CD1c-positive myeloid dendritic cell (primary cell): ENCODE data around the gene CFAP70.
A peak's percentile ranks its signal among the peaks of the same experiment; 100 is the strongest.
"Not testable (repeated sequence)": the region's sequence is repeated elsewhere in the genome, so short reads cannot be mapped to it uniquely, and the experiment has no call there.

Experiments used
- DNase-seq: peaks from one replicate; pipeline ENCODE4 v3.0.0-alpha.2; 2016; ENCODE audit errors: extremely low spot score

The CFAP70 gene

DNA sequence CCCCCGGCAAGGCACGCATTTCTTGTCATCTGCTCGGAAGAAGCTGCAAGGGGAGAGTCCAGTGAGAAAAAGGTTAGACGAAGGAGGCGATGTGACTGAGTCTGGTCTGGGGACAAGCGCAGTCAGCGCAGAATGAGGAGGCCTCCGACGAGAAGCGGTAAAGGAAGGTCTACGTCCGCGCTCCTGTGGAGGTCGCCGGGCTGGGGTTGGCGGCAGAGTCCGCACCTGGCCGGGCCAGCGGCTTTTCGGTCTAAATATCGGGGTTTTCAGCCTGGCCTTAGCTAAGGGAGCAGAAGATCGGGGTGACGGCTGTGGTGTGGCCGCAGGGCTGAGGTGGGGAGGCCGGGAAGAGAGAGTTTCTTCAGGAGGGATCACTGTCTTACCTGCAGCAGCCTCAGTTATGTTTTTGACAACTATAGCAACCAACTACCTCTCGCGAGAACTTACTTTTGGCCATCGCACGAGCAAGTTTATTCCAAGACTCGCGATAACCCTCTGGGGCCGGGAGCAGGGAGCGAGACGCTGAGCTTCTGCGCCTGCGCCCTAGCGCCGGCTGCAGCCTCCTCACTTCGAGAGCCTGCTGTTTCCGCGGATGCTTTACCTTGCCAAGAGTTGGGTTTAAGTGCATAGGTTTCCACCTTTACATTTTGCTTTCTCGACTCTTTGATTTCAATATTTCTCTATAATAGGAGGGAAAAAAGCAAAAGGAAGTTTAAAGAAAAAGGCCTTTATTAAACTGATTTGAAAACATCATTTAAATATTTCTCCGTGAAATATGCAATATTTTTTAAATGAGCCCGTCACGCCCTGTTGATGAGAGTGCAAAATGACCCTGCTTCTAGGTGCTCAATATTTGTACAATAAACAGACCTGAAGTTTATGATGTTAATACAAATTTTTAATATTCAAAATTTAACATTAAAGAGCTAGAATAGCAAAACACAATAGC is at the start of gene CFAP70:
Gene CFAP70, minus strand, starts transcription at position 534 of the 949 bp plus-strand sequence. CDS start 4,068 bp downstream, outside the sequence.
- DNase-seq = peak; percentile 97

- no peak for DNase-seq
These were observed 49.4 kb upstream of the CFAP70 start for GRCh38 chr10:73408061-73408460.

GRCh38 chr10:73407495-73407894 is 48.8 kb upstream of the CFAP70 start:
- DNase-seq = no peak

DNA sequence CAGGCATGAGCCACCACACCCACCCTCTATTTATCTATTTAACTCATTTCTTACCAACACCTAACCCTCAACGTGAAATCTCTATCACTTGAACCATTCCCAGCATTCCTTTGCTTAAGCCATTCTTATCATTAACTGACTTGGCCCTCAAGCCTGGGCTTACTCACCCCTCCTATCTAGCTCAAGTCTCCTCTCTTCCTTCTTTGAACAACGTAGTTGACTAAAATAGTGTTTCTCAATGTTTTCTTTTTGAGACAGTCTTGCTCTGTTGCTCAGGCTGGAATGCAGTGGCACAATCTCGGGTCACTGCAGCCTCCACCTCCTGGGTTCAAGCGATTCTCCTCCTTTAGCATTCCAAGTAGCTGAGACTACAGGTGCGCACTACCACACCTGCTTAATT is 48.2 kb upstream of the CFAP70 start:
- no peak for DNase-seq

DNA sequence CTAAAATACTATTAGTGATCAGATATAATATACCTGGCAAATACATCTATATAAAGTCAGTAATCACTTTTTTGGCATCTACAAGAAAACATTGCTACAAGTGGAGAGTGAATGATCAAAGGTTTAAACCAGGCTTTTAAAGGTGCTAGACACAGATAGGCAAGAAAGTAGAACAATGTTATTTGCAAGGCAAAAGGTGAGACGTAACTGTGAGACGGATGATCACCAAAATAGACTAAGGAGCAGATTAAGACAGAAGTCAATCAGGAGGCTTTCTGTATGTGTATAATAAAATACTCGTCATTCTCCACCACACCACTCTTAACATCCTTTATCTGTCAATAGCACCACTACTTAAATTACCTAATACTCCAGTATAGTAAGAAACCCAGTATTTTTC is 46.9 kb upstream of the CFAP70 start:
- DNase-seq = no peak

DNA sequence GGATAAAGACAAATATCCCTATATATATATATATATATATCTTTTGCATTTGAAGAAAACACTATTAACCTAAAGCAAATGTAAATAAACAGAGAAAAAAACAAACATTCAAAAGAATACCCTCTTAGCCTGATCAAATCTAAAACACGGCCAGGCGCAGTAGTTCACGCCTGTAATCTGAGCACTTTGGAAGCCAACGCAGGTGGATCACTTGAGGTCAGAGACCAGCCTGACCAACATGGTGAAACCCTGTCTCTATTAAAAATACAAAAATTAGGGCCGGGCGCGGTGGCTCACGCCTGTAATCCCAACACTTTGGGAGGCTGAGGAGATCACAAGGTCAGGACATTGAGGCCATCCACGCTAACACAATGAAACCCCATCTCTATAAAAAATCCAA is 46.0 kb upstream of the CFAP70 start:
- no peak for DNase-seq

DNA sequence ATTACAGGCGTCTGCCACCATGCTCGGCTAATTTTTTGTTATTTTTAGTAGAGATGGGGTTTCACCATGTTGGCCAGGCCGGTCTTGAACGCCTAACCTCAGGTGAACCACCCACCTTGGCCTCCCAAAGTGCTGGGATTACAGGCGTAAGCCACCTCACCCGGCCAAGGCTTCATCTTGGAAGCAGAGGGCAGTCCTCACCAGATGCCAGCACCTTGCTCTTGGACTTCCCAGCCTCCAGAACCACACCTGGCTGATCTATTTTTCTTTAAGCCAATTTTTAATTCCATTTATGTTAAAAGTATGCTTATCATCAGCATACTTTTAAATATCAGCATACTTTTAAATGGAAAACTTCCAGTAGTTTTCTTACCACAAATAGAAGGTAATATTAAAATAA is 43.0 kb upstream of the CFAP70 start:
- DNase-seq = no peak

DNA sequence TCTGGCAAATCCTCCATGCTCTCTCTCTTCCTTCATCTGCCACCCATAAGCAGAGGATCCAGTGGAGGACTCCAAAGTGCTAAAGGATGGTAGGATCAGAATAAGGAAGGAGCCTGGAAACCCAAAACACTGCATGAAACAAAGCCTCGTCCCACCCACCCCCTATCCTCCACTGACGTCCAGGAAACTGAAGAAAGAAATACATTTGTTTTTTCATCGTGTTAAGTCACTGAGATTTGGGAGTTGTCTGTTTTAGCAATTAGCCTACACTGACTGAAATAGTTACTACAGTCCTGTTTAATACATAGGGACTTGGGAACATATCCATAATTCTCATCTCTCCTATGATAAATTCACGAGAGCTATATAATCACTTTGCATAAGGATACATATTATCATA is 40.4 kb upstream of the CFAP70 start:
- DNase-seq = no peak

DNA sequence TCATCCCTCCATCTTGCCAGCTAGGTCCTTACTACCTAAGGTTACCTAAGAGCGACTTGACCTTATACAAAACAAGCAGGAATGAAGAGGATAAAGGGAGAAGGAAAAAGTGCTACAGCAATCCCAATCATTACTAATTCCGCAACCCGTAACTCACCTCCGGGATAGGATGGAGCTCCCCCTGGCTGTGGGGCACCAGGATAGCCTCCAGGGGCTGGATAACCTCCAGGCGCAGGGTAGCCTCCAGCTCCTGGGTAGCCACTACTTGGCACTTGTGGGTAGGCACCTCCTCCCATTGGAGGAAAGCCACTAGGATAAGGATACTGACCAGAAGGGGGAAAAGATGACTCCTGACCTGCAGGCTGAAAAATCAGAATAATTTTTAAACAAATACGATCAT is 39.4 kb upstream of the CFAP70 start:
- DNase-seq = no peak

- not testable (repeated sequence) for DNase-seq
These were observed 35.7 kb upstream of the CFAP70 start for GRCh38 chr10:73394325-73394724.

DNA sequence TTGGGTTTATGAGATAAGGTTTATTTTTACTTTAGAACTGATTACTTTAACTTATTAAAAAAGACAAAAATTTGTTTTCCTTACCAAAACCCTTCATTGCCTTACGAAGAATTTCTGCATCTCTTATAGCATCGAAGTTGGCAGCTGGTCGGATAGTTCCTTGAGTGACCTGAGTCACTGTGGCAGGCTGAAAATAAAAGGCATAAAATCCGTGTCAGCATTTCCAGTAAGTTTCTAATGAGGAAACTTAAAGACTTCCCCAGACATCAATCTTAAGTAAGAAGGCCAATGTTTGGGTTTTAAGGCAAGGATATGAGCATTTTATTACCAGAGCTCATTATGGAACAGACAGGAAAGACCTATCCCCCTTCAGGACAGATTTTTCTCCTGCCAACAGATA is 29.6 kb upstream of the CFAP70 start:
- DNase-seq = no peak

DNA sequence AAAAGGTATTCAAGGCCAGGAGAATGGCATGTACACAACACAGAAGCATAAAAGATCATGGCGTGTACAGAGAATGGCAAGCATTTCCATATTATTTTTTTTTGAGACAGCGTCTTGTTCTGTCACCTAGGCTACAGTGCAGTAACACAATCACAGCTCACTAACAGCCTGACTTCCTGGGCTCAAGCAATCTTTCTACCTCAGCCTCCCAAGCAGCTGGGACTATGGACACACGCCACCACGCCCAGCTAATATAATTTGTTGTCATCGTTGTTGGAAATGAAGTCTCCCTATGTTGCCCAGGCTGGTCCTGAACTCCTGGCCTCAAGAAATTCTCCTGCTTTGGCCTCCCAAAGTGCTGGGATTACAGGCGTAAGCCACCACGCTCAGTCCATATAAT is 27.9 kb upstream of the CFAP70 start:
- no peak for DNase-seq

GRCh38 chr10:73379064-73379748 is 20.5 kb upstream of the CFAP70 start:
- no peak for DNase-seq

DNA sequence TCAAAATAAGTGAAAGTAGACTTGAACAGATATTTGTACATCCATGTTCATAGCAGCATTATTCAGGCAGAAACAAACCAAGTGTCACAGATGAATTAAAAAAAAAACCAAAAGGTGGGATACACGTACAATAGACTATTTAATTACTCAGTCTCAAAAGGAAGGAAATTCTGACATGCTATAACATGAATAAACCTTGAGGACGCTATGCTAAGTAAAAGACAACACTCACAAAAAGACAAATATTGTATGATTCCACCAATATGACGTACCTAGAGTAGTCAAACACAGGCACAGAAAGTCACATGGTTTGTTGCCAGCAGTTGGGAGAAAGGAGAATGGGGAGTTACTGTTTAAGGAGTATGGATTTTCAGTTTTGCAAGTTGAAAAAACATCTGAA is 18.0 kb upstream of the CFAP70 start:
- DNase-seq = no peak

DNA sequence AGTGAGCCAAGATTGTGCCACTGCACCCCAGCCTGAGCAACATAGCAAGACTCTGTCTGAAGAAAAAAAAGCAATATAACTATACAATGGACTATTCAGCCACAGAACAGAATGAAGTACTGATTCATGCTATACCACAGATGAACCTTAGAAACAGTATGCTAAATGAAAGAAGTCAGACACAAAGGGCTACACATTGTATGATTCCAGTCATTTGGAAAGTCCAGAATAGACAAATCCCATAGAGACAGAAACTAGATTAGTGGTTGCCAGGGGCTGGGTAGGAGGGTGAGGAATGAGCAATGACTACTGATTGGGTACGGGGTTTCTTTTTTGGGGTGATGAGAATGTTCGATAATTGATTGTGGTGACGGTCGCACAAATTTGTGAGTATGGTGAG is 9.6 kb upstream of the CFAP70 start:
- no peak for DNase-seq

DNA sequence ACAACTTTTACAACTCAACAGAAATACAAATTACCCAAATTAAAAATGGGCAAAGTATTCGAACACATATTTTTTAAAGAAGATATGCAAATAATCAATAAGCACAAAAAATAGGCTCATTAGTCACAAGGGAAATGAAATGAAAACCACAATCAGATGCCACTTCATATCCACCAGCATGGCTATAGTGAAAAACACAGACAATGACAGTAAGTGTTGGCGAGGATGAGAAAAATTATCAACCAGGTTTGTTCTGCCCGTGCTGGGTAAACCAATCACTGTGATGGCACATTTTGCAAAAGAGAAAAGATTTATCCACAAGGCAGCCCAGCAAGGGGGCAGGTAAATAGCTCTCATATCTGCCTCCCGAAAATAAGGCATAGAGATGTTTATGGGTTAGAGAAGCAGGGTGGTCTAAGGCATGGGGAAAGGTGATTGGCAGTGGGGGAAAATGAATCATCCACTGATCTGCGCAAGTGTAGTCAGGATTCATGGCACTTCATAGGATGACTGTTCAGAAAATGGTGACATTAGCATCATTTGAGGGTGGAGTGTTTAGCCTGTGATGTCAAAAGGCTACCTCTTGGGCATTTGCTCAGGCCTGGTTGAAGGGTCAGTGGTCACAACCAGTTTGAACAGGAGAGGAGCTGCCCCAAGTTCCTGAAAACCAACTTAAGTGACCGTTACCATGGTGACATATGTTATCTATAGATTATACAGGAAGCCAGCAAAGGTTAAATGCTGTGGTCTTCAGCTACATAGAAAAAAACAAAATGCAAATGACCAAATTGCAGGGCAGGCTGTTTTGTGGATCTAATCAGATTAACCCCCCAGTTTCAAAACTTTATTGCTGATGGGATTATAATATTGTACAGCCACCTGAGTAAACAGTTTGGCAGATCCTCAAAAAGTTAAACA is 8.0 kb upstream of the CFAP70 start:
- no peak for DNase-seq

DNA sequence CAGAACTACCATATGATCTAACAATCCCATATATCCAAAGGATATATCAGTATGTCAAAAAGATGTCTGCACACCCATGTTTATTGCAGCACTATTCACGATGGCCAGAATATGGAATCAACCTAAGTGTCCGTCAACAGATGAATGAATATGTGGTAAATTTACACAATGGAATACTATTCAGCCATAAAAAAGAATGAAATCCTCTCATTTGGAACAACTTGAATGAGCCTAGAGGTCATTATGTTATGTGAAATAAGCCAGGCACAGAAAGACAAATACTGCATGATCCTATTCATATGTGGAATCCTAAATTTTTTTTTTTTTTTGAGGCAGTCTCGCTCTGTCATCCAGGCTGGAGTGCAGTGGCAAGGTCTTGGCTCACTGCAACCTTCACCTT is 6.3 kb upstream of the CFAP70 start:
- no peak for DNase-seq

DNA sequence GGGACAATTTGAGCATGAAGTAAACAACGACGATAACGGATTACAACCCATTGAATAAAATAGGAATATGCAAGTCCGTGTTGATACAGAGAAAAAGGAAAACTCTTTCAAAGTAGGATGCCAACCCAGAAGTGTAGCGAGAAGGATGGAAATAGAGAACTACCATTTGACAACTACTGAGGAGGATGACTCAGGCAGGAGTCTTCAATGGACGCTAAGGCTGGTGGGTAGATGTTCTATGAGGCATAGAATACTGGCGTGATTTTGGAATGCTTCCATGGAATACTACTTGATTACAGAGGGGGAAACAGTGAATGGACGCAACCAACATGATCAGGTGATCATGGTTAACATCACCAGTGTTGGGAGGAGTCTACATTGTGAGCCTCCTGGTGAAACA is 828 bp upstream of the CFAP70 start:
- DNase-seq = no peak

- DNase-seq = no peak
These were observed 843 bp downstream of the CFAP70 start for GRCh38 chr10:73357821-73358220.

GRCh38 chr10:73357166-73357565 is 1.5 kb downstream of the CFAP70 start:
- DNase-seq = no peak

DNA sequence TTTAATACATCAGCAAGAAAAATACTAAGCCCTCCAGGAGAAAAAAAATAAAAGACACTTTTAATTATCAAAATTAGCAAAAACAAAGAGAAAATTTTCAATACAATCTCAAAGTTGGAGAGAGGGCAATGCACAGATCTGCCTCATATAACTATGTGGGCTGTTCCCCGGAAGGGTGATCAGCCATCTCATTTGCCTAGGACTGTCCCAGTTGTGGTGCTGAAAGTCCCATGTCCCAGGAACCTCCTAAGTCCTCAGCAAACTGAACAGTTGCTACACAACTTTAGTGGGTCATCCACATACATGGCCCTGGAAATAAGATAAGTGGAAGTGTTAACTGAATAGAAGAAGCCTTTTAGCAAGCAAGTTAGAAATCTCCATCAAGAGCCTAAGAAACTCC is 14.4 kb downstream of the CFAP70 start:
- no peak for DNase-seq

DNA sequence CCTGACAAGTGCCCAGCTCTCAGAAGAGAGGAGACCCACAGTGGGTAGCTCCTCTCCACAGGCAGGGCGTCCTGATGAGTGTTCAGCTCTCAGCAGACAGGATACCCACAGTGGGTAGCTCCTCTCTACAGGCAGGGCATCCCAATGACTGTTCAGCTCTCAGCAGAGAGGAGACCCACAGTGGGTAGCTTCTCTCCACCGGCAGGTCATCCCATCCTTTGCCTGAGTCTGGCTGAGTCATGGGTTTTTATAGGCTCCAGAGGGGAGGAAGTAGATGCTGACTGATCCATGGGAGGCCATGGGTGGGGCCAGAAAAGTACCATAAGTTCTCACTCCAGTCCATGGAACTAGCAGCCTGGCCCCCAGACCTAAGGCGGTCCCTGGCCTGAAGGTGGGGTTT is 18.5 kb downstream of the CFAP70 start:
- no peak for DNase-seq
